Muscle of leg (tissue), 11 donors: ENCODE results near the gene SYNJ2. TPM values are rescaled to one million over a fixed set of nuclear protein-coding genes. Genes with fewer than 3 reads are reported as not detected.
"Not testable (repeated sequence)": the region's sequence is repeated elsewhere in the genome, so short reads cannot be mapped to it uniquely, and the experiment has no call there.

Source experiments
- DNase-seq: peaks from one replicate; pipeline ENCODE4 v3.0.0; 2013
- H3K27ac ChIP-seq: one replicate; pipeline ENCODE4 v1.5.1; 2013; ENCODE audit warnings: mild to moderate bottlenecking, low read length, control low read depth
- H3K27me3 ChIP-seq: one replicate; pipeline ENCODE4 v1.6.1; 2013; ENCODE audit warnings: low read length; ENCODE audit not compliant: control insufficient read depth, insufficient read depth
- H3K36me3 ChIP-seq: one replicate; pipeline ENCODE4 v1.6.1; 2013; ENCODE audit warnings: low read length; ENCODE audit not compliant: control insufficient read depth, insufficient read depth
- H3K4me1 ChIP-seq: one replicate; pipeline ENCODE4 v1.6.1; 2013; ENCODE audit warnings: low read length; ENCODE audit not compliant: control insufficient read depth, insufficient read depth
- H3K4me3 ChIP-seq: one replicate; pipeline ENCODE4 v1.5.1; 2013; ENCODE audit warnings: low read length, control low read depth
- H3K9me3 ChIP-seq: replicated peaks from 2 replicates; pipeline ENCODE4 v1.6.1; 2013; ENCODE audit warnings: low read depth, low read length; ENCODE audit not compliant: control insufficient read depth
- WGBS: methylation state at CpG from one replicate; pipeline ENCODE4 v1.1.5; 2013; ENCODE audit warnings: missing lambda C conversion rate; ENCODE audit not compliant: insufficient coverage; 5-methylcytosine and 5-hydroxymethylcytosine counted together
- polyA plus RNA-seq, 8 donors: library from polyadenylated mRNA; unstranded; fragments of 120-200 nt; gene quantifications; one replicate each; pipeline versions ENCODE4 v1.2.1 to v1.2.3, GENCODE V29; 2013; ENCODE audit warnings: inconsistent platforms in 1 of 8, low replicate concordance in 1 of 8; ENCODE audit not compliant: insufficient read length in 8 of 8, insufficient read depth in 1 of 8
- total RNA-seq: library from RNA; stranded (reverse); fragments of 120-200 nt; gene quantifications from one replicate; pipeline ENCODE4 v1.2.4, GENCODE V29; 2013

Gene SYNJ2
- total and polyA plus RNA-seq, 9 donors = 7.7 to 11.3 (median 9.7) TPM

DNA sequence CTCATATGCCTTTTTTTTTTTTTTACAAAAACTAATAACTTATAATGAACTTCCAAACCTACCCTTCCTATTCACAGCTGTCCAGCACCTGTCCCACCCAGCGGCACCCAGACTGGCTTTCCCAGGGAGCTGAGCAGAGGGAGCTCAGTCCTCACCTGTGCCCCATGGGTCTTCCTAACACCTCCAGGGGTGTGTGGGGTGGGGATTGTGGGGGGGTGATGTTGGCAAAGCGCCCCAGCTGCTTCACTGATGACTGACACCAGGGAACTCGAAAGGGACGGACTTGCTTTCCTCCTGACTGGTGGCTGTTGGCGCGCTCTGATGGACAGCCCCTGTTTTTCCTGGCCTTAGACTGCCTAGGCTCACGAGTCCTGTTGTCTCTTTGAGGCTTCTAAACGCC, 14.2 kb upstream of the SYNJ2 start:
- H3K4me1 ChIP-seq = peaks cover 7% of the 10 kb centered on the region

DNA sequence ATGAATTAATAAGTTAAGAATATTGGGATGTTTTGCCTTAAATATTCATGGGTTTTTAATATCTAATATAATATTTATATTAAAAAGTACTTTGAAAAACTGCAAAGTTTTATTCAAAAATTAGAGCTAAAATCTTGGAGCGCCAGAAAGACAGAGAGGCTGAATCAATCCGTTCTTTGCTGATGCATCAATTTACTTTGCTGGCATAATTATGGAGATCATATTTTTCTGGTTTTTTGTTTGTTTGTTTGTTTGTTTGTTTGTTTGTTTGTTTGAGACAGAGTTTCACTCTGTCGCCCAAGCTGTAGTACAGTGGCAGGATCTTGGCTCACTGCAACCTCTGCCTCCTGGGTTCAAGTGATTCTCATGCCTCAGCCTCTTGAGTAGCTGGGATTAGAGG, 9.5 kb upstream of the SYNJ2 start:
- H3K27ac ChIP-seq, H3K4me3 ChIP-seq: not testable (repeated sequence)

More for the DNA sequence above, 14.2 kb upstream of the SYNJ2 start:
- no peaks in the 10 kb centered on the region for H3K36me3 ChIP-seq
- H3K9me3 ChIP-seq = no peaks in the 10 kb centered on the region
- H3K4me3 ChIP-seq = no peak overlapping the region
- H3K27ac ChIP-seq = no peak overlapping the region
- no peaks in the 10 kb centered on the region for H3K27me3 ChIP-seq
- no peak for DNase-seq
- 72% methylated on average over 3 of the region's 8 CpGs for WGBS

DNA sequence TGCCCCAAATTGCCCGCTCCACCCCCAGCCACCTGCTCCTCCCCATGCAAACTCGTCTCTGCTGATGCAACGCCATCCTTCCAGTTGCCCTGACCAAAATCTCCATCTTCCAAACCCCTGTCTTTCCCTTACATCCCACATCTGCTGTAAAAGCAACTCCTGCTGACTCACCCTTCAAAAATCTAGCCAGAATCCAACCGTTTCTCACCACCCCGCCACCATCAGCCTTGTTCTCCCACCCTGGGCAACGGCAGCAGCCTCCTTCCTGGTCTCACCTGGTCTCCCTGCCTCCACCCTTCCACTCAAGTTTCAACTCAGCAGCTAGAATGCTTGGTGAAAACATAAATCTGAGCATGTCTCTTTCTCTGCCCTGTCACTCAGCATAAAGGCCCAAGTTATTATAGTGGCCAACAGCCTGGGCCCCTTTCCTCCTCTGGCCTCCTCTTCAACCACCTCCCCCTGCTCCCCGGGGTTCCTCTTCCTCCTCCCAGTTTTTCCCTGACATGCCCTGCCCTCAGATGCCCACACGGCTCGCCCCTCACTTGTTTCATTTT, 7.2 kb upstream of the SYNJ2 start:
- Histone ChIP-seq H3K27ac (no peak overlapping the region), H3K27me3 (peaks cover 4% of the 10 kb centered on the region), H3K4me1 (no peaks in the 10 kb centered on the region), H3K4me3 (no peak overlapping the region), H3K36me3 (no peaks in the 10 kb centered on the region), H3K9me3 (no peaks in the 10 kb centered on the region)
- DNase-seq = no peak
- WGBS = 72% methylated on average over 9 of the region's 9 CpGs

More for the DNA sequence above, 9.5 kb upstream of the SYNJ2 start:
- no CpG with 5 or more reads among the region's 3 CpGs for WGBS
- not testable (repeated sequence) for H3K27me3 ChIP-seq, H3K9me3 ChIP-seq, DNase-seq, H3K4me1 ChIP-seq, H3K36me3 ChIP-seq

DNA sequence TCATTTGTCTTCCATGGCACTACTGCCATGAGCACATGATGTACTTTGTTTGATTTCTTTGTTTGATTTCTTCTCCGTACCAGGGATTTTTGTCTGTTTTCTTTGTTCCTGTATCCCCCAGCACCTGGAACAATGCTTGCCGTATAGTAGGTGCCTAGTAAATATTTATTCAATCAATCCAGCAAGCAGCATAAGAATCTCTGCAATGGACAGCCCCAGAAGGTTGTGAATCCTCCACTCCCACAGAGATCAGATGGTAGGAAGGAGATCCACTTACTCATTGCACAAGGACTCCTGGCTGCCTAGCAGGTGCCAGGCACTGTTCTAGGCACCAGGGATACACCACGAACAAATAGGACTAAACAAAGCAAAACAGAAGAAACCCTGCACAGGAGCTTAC, 6.7 kb upstream of the SYNJ2 start:
- no CpG with 5 or more reads among the region's 3 CpGs for WGBS
- no peak for DNase-seq
- Histone ChIP-seq H3K9me3 (no peaks in the 10 kb centered on the region), H3K4me3 (no peak overlapping the region), H3K27me3 (peaks cover 4% of the 10 kb centered on the region), H3K27ac (no peak overlapping the region), H3K4me1 (no peaks in the 10 kb centered on the region), H3K36me3 (no peaks in the 10 kb centered on the region)

DNA sequence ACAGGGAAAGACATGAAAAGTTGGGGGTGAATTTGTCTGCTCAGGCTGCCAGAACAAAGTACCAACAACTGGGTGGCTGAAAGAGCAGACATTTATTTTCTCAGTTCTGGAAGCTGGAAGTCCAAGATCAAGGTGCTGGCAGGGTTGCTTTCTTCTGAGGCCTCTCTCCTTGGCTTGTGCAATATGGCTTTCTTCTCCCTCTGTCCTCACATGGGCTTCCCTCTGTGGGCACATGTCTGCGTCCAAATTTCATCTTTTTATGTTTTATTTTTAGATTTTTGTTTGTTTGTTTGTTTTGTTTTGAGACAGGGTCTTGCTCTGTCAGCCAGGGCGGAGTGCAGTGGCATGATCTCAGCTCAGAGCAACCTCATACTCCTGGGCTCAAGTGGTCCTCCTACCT, 6.2 kb upstream of the SYNJ2 start:
- Histone ChIP-seq H3K27me3 (peaks cover 4% of the 10 kb centered on the region), H3K4me3 (no peak overlapping the region), H3K4me1 (no peaks in the 10 kb centered on the region), H3K9me3 (no peaks in the 10 kb centered on the region), H3K36me3 (no peaks in the 10 kb centered on the region), H3K27ac (no peak overlapping the region)
- DNase-seq = no peak
- no CpG with 5 or more reads among the region's 2 CpGs for WGBS

- Histone ChIP-seq H3K9me3 (no peaks in the 10 kb centered on the region), H3K27me3 (peaks cover 7% of the 10 kb centered on the region), H3K4me1 (peaks cover 4% of the 10 kb centered on the region), H3K4me3 (no peak overlapping the region), H3K36me3 (no peaks in the 10 kb centered on the region), H3K27ac (no peak overlapping the region)
- DNase-seq = no peak
- 78% methylated on average over 18 of the region's 21 CpGs for WGBS
Observed at GRCh38 chr6:157976345-157977175, 5.1 kb upstream of the SYNJ2 start.

- H3K27me3 ChIP-seq = peaks cover 7% of the 10 kb centered on the region
- H3K27ac ChIP-seq = no peak overlapping the region
- peaks cover 5% of the 10 kb centered on the region for H3K4me1 ChIP-seq
- no peaks in the 10 kb centered on the region for H3K36me3 ChIP-seq
- no peak overlapping the region for H3K4me3 ChIP-seq
- DNase-seq = no peak
- no peaks in the 10 kb centered on the region for H3K9me3 ChIP-seq
- WGBS = 79% methylated on average over 10 of the region's 10 CpGs
Observed at GRCh38 chr6:157977176-157977804, 4.4 kb upstream of the SYNJ2 start.

DNA sequence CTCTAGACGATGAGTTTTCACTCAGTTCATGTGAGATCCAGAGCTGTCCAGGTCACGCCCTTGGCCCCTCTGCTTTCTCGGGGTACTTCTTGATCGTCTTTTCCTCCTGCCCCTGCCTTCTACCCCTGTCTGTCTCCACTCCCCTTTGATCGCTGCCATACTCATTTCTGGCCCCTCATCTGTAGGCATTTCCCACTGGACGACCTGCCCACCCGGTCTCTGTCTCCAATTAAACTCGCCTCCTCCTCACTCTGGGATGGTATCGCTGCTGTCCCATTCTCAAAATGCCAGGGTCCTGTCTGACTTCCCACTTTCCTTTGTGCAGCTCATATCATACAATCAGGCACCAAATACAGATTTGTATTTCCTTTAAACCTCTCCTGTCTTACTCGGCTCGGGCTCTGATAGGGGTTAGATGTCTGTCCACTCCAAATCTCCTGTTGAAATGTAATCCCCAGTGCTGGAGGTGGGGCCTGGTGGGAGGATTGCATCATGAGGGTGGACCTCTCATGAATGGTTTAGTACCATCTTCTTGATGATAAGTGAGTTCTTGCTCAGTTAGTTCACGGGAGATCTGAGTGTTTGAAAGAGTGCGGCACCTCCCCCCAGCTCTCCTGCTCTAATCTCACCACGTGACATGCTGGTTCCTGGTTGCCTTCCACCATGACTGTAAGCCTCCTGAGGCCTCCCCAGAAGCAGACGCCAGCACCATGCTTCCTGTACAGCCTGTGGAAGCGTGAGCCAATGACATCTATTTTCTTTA, 3.5 kb upstream of the SYNJ2 start:
- Histone ChIP-seq H3K4me1 (peaks cover 11% of the 10 kb centered on the region), H3K4me3 (no peak overlapping the region), H3K9me3 (no peaks in the 10 kb centered on the region), H3K27me3 (peaks cover 7% of the 10 kb centered on the region), H3K27ac (no peak overlapping the region), H3K36me3 (no peaks in the 10 kb centered on the region)
- 76% methylated on average over 13 of the region's 16 CpGs for WGBS
- no peak for DNase-seq

DNA sequence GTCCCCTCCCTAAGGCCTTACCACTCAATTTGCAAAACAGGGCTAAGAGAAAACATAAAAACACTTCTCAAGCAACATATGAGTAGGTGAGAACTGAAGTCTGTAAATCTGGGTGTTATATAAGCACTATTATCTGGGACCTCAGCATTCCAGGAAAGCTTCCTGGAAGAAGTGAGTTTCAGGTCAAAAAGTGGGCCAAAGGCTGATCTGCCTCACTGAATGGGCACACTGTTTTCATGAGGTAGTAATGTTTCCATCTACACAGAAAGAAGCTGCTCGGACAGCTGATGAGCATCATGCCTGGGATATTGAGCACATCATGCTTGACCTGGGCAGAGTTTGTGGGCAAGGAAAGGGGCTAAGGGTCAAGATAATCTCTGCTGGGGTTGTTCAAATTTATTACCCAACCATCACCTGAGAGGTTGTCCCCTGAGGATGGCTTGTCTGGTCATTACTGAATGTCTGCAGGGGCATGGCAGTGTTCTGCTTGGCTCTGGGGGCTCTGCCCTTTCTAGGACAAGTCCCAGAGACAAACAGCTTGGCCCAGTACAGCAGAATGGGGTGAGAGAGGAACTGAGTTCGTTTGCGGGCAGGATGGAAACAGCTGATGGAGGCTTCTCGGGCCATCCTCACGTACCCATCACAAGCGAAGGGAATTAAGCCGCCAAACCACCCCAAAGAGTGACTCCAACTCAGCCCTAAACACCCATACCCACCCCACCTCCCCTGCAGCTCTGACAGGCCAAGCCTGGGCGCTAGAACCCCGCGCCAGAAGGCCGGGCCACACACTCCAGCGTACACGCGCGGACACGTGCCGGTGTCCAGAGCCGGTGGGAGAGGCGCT, 1.2 kb upstream of the SYNJ2 start:
- H3K27ac ChIP-seq = no peak overlapping the region
- WGBS = 70% methylated on average over 7 of the region's 19 CpGs
- peak; percentile 33 for DNase-seq
- peak overlapping the region; percentile 70 for H3K4me3 ChIP-seq
- H3K36me3 ChIP-seq = no peaks in the 10 kb centered on the region
- H3K9me3 ChIP-seq = no peaks in the 10 kb centered on the region
- H3K4me1 ChIP-seq = peaks cover 19% of the 10 kb centered on the region
- H3K27me3 ChIP-seq = peaks cover 7% of the 10 kb centered on the region
